ENCODE results near the gene COL18A1. TPM values are rescaled to one million over a fixed set of nuclear protein-coding genes. Genes with fewer than 3 reads are reported as not detected.

The COL18A1 gene
- total RNA-seq, 1 experiment from 2014 or later: 3.3 TPM

DNA sequence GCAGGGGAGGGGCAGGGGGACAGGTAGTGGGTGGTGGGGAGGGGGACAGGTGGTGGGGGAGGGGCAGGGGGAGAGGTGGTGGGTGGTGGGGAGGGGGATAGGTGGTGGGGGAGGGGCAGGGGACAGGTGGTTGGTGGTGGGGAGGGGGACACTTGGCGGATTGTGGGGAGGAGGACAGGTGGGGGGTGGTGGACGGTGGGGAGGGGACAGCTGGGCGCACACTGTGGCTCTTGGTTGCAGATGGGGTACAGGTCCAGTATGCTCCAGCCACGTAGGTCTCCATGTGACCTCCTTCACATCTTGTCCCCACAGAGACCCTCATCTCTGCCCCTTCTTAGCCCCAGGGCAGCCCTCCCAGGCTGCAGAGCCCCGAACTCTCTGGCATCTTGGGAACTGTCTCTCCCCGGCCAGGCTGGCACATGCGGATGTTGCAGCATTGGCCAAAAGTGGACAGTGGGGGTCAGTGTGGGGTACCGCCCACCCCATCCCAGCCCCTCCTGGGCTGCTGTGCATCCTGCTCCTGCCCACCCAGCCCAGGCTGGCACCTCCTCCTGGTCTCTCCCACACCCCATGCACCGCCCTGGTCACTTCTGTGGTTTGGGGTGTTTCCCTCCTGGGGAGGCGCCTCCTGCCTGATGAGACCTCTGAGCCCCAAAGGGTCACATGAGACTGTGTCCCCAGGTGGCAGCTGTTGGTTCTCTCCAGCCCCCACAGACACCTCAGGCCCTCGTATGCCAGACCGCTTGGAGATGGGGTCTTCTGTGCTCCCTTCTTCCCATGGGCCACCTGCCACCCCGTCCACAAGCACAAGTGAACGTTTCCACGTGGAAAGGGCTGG lies 144.9 kb downstream of the COL18A1 start:
- intact Hi-C loops (cut with micrococcal nuclease; ENCODE audit: unreplicated experiment): loop anchor here (10.0 kb wide), 1 partner anchor 335 kb away; no protein-coding TSS in a partner anchor
- Histone ChIP-seq H3K4me1 (ENCODE audit: insufficient read depth, low read length, poor library complexity, severe bottlenecking) (no peaks in the 10 kb centered on the region), H3K9me3 (ENCODE audit: low read depth, low read length, poor library complexity, severe bottlenecking) (no peaks in the 10 kb centered on the region), H3K4me3 (ENCODE audit: low read depth, low read length, poor library complexity, severe bottlenecking) (no peak overlapping the region), H3K27me3 (replicated peaks; ENCODE audit: insufficient read depth, low read depth, low read length, poor library complexity) (no peaks in the 10 kb centered on the region), H3K27ac (ENCODE audit: low read depth, low read length, poor library complexity, severe bottlenecking) (no peak overlapping the region), H3K36me3 (ENCODE audit: insufficient read depth, low read length, poor library complexity, severe bottlenecking) (no peaks in the 10 kb centered on the region)
- ChIA-PET CTCF (no interaction called here), POLR2A (ENCODE audit: low non-redundant PET) (no interaction called here)
- DNase-seq (ENCODE audit: low spot score): no peak
- TF ChIP-seq EZH2 (IDR thresholded peaks at IDR 0.05; ENCODE audit: borderline replicate concordance, low read depth, low read length, poor library complexity, severe bottlenecking): no peak
- TF ChIP-seq, protein P1, sequence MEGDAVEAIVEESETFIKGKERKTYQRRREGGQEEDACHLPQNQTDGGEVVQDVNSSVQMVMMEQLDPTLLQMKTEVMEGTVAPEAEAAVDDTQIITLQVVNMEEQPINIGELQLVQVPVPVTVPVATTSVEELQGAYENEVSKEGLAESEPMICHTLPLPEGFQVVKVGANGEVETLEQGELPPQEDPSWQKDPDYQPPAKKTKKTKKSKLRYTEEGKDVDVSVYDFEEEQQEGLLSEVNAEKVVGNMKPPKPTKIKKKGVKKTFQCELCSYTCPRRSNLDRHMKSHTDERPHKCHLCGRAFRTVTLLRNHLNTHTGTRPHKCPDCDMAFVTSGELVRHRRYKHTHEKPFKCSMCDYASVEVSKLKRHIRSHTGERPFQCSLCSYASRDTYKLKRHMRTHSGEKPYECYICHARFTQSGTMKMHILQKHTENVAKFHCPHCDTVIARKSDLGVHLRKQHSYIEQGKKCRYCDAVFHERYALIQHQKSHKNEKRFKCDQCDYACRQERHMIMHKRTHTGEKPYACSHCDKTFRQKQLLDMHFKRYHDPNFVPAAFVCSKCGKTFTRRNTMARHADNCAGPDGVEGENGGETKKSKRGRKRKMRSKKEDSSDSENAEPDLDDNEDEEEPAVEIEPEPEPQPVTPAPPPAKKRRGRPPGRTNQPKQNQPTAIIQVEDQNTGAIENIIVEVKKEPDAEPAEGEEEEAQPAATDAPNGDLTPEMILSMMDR (conservative IDR thresholded peaks at IDR 0.05; ENCODE audit: low read depth, low read length): no peak
- no TSS peak for BruUV-seq (replicated peaks)

DNA sequence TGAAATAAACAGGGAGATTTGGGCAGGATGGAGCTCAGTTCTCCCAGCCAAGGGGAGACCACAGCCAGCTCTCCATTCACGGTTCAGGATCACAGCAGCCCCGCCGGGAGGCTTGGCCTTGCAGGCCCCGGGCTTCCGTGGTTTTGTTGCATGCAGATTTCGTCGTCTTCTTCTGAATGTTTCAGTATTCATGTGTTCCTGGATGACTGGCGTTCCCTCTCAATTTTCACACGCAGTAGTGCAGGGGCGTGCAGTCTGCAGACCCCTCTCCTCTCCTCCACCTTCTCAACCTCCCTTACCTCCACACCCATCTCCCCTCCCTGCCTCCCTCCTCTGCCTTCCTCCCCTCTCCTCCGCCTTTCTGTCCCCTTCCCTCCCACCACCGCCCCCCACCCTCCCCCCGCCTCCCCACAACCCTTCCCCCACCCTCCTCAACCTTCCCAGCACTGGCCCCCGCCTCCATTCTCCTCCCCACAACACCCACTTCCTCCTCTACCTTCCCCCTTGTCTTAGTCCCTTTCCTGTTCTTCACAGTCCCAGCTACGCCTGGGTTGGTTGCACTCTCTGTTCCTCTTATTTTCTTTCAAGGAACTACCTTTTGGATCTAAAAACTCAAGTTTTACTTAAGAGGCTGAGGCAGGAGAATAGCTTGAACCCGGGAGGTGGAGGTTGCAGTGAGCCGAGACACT lies 145.7 kb downstream of the COL18A1 start:
- CTCF ChIA-PET: no interaction called here
- no peak overlapping the region for H3K4me3 ChIP-seq (ENCODE audit: low read depth, low read length, poor library complexity, severe bottlenecking)
- no peaks in the 10 kb centered on the region for H3K4me1 ChIP-seq (ENCODE audit: insufficient read depth, low read length, poor library complexity, severe bottlenecking)
- no peaks in the 10 kb centered on the region for H3K9me3 ChIP-seq (ENCODE audit: low read depth, low read length, poor library complexity, severe bottlenecking)
- intact Hi-C loops (cut with micrococcal nuclease; ENCODE audit: unreplicated experiment): no loop called here
- no TSS peak for BruUV-seq (replicated peaks)
- no peak overlapping the region for H3K27ac ChIP-seq (ENCODE audit: low read depth, low read length, poor library complexity, severe bottlenecking)
- POLR2A ChIA-PET (ENCODE audit: low non-redundant PET): no interaction called here
- H3K27me3 ChIP-seq (replicated peaks; ENCODE audit: insufficient read depth, low read depth, low read length, poor library complexity): no peaks in the 10 kb centered on the region
- TF ChIP-seq EZH2 (IDR thresholded peaks at IDR 0.05; ENCODE audit: borderline replicate concordance, low read depth, low read length, poor library complexity, severe bottlenecking): no peak
- H3K36me3 ChIP-seq (ENCODE audit: insufficient read depth, low read length, poor library complexity, severe bottlenecking): no peaks in the 10 kb centered on the region
- DNase-seq (ENCODE audit: low spot score): no peak

DNA sequence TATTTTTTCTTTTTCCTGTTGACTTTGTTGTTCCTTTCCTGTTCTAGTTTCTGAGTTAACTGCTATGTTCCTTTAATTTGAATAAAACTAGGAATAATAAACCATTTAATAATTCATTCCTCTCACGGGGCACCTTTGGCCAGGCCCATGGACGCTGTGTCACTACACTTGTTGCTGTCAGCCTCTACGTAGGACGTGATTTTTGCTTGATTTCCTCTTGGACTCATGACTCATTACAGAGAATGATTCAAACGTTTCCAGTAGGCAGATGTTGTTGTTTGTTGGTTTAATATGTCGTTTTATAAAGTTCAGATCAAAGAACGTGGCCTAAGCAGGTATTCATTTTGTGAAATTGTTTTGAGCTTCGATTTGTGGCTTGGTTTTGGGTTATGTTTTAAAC lies 146.4 kb downstream of the COL18A1 start:
- no peak overlapping the region for H3K27ac ChIP-seq (ENCODE audit: low read depth, low read length, poor library complexity, severe bottlenecking)
- CTCF ChIA-PET: no interaction called here
- DNase-seq (ENCODE audit: low spot score): no peak
- intact Hi-C loops (cut with micrococcal nuclease; ENCODE audit: unreplicated experiment): no loop called here
- TF ChIP-seq EZH2 (IDR thresholded peaks at IDR 0.05; ENCODE audit: borderline replicate concordance, low read depth, low read length, poor library complexity, severe bottlenecking): no peak
- TF ChIP-seq, protein P1 (conservative IDR thresholded peaks at IDR 0.05; ENCODE audit: low read depth, low read length): no peak
- H3K4me3 ChIP-seq (ENCODE audit: low read depth, low read length, poor library complexity, severe bottlenecking): no peak overlapping the region
- no peaks in the 10 kb centered on the region for H3K27me3 ChIP-seq (replicated peaks; ENCODE audit: insufficient read depth, low read depth, low read length, poor library complexity)
- POLR2A ChIA-PET (ENCODE audit: low non-redundant PET): no interaction called here
- BruUV-seq (replicated peaks): no TSS peak
- H3K4me1 ChIP-seq (ENCODE audit: insufficient read depth, low read length, poor library complexity, severe bottlenecking): no peaks in the 10 kb centered on the region
- H3K9me3 ChIP-seq (ENCODE audit: low read depth, low read length, poor library complexity, severe bottlenecking): no peaks in the 10 kb centered on the region
- no peaks in the 10 kb centered on the region for H3K36me3 ChIP-seq (ENCODE audit: insufficient read depth, low read length, poor library complexity, severe bottlenecking)
